Stimulated activated CD4-positive, alpha-beta T cell treated with anti-CD3 and anti-CD28 coated beads, Interleukin-15, amount 100 ng/mL, for 1 hour (primary cell): ENCODE measurements around the gene CMBL.
"Not testable (repeated sequence)": the region's sequence is repeated elsewhere in the genome, so short reads cannot be mapped to it uniquely, and the experiment has no call there.

Experiments
- DNase-seq, 2 donors: peaks; one replicate each; pipeline ENCODE4 v3.0.0-alpha.2; 2020; ENCODE audit warnings: low read depth in 1 of 2, low spot score in 1 of 2

CMBL gene

DNA sequence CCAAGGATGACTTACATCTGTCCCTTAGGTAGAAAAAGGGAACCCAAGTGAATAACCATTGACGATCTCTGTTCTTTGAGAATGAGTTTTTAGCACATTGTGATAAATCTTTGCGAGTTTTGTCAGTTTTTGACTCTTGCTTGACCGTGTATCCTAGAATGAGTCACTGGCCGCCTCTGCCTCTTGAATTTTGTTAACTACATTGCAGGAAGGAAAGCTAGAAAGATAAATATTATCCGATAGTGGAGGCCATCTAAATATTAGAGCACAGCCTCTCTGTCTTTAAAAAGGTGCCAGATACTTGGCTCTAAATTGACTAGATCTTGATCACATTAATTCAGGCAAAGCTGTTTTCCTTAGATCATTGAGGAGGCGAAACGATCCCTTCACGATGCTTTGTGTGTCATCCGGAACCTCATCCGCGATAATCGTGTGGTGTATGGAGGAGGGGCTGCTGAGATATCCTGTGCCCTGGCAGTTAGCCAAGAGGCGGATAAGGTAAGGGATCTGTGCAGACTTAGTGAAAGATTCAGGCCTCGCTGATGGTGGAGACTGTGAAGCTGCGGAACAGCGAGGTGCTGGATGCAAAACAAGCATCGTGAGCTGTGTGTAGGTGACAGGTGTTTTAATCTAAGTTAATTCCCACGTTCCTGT is 45.5 kb downstream of the CMBL start:
- no peak for DNase-seq

GRCh38 chr5:10261065-10261464 is 46.6 kb downstream of the CMBL start:
- DNase-seq: no peak

- no peak for DNase-seq
Measured at GRCh38 chr5:10259899-10260298, 47.8 kb downstream of the CMBL start.

DNA sequence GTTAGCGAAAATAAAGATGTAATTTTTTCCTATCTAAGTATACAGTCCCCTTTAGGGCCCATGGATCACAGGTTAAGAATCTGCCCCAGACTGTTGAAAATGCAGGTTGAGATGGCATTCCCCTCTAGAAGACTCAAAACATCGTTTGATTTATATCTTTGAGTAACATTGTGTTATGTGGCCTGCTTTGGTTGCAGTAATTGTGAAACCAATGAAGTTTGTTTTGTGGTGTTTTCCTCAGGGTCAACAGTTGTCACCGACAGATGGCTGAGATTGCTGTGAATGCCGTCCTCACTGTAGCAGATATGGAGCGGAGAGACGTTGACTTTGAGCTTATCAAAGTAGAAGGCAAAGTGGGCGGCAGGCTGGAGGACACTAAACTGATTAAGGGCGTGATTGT is 49.8 kb downstream of the CMBL start:
- DNase-seq: no peak

- DNase-seq: no peak
Measured at GRCh38 chr5:10254686-10255085, 53.0 kb downstream of the CMBL start.

DNA sequence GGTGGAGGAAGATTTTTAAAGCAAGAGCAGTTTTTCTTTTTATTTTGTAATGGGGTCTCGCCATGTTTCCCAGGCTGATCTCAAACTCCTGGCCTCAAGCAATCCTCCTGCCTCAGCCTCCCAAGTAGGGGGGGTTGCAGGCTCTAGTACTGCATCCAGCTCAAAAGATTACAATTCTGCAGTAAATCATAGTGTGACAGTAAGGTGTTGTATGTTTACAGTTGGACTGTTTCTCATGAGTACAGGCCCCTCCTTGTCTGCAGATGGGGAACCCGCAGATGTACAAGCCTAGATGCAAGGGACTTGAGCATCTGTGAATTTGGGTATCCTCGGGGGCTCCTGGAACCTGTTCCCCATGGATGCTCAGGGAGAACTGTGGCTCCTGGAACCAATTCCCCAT is 54.3 kb downstream of the CMBL start:
- DNase-seq: no peak

- no peak for DNase-seq
Measured at GRCh38 chr5:10251405-10251804, 56.3 kb downstream of the CMBL start.

- DNase-seq: no peak
Measured at GRCh38 chr5:10250806-10251276, 56.9 kb downstream of the CMBL start.

- DNase-seq: peak; percentile 70 to 80
Measured at GRCh38 chr5:10249948-10250805, 57.5 kb downstream of the CMBL start, which contains the start of gene CCT5. Gene CCT5, plus strand, starts transcription at chr5:10250280. Its CDS starts 61 bp downstream, at chr5:10250341.

DNA sequence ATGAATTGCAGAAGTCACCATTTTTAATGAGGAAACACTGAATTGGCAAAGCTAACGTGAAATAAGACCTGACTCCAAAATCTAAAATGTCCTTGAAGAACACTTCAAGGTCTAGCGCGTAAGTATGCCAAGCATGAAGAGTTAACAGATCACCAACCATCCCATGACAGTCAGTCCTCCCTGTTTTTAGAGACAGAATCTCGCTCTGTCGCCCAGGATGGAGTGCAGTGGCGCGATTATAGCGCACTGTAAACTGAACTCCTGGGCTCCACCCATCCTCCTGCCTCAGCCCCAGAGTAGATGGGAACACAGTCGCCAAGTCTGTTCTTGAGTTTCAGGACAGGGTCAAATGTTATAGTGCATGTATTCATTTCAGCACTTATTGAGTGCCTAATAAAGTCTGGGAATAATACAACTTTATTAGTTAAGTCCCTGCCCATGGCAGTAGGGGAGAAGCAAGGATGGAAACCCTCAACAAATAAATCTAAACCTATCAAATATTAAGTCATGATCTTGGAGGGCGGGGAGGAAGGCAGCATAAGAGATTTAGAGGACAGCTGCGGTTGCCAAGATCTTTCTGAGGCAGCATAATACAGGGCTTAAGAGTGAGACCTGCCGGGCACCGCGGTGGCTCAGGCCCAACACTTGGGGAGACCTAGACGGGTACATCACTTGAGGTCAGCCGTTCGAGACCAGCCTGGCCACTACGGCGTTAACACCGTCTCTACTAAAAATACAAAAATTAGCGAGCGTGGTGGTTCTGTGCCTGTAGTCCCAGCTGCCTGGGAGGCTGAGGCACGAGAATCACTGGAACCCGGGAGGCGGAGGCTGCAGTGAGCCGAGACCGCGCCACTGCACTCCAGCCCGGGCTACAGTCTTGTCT is 59.1 kb downstream of the CMBL start:
- DNase-seq: no peak

DNA sequence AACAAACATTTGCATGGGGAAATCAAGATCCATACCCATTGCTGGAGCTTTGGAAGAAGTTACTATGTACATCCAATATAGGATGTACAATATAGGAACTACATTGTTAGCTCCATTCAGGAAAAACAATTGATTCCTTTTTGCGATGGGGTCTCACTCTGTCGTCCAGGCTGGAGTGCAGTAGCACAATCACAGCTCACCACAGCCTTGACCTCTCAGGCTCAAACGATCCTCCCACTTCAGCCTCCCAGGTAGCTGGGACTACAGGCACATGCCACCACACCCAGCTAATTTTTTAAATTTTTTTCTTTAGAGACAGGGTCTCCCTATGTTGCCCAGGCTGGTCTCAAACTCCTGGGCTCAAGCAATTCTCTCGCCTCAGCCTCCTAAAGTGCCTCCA is 60.5 kb downstream of the CMBL start:
- DNase-seq: not testable (repeated sequence)

GRCh38 chr5:10246761-10247160 is 60.9 kb downstream of the CMBL start:
- no peak for DNase-seq

DNA sequence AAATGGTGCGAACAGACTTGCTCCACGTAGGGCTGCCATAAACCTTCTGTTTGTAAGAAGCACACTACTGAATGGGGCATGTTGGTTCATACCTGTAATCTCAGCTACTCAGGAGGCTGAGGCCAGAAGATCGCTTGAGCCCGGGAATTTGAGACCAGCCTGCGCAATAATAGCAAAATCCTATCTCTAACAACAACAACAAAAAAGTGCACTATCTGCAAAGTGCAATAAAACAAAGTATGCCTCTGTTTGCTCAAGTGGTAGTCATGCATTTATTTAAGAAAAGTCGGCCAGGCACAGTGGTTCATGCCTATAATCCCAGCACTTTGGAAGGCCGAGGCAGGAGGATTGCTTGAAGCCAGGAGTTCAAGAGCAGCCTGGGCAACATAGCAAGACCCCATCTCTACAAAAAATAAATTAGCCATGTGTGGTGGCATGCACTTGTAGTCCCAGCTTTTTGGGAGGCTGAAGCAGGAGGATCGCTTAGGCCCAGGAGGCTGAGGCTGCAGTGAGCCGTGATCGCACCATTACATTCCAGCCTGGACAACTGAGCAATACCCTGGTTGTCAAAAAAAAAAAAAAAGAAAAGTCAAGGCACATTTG is 63.3 kb downstream of the CMBL start:
- no peak for DNase-seq

DNA sequence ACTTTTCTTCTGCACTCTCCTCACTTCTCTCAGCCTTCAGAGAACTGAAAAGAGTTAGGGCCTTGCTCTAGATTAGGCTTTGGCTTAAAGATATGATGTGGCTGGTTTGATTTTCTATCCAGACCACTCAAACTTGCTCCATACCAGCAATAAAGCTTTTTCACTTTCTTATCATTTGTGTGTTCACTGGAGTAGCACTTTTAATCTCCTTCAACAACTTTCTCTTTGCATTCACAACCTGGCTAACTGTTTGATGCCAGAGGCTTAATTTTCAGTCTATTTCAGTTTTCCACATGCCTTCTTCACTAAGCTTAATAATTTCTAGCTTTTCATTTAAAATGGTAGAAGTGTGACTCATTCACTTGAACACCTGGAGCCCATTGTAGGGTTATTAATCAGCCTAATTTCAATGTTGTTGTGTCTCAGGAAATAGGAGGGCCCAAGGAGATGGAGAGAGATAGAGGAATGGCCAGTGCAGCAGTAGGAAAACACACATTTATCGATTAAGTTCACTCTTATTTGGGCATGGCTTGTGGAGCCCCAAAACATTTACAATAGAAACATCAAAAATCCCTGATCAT is 64.0 kb downstream of the CMBL start:
- DNase-seq: no peak

DNA sequence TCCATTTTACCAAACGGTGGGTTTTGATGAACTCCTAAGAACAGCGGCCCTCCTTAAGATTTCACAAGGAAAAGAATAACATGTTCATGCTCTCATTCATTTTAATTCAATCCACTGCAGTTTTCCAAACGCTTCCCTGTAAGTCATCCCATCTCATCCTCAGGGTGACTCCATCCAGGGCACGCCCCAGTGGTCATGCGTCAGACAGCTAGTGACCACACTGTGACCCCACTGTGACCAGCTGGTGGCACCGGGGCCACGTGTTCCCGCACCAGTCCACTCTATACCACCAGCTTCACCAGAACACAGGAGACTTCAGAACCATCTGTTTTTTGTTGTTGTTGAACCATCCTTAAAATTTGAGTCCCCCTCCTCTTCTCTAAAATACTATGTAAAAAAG is 72.4 kb downstream of the CMBL start:
- no peak for DNase-seq

GRCh38 chr5:10233505-10233904 is 74.2 kb downstream of the CMBL start:
- DNase-seq: no peak

GRCh38 chr5:10233011-10233410 is 74.7 kb downstream of the CMBL start:
- no peak for DNase-seq

DNA sequence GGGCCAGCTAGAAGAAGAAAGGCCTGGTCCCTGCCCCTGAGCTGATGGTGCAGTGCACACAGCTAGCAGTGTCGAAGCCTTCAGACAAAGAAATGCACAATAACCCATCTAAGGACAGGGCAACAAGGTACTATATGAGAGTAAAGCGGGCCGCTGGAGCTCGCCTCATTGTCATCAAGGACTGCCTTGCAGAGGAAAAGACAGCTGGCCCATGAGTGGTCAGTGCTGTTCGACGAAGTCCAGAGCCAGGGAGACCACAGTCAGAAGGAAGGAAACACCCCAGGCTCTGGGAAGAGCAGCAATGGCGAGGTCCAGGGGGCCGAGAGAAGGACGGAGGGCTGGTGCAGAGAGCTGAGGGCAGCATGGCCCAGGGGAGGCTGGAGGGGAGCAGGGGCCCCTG is 75.3 kb downstream of the CMBL start:
- DNase-seq: no peak

GRCh38 chr5:10229306-10230048 is 78.2 kb downstream of the CMBL start:
- DNase-seq: no peak

DNA sequence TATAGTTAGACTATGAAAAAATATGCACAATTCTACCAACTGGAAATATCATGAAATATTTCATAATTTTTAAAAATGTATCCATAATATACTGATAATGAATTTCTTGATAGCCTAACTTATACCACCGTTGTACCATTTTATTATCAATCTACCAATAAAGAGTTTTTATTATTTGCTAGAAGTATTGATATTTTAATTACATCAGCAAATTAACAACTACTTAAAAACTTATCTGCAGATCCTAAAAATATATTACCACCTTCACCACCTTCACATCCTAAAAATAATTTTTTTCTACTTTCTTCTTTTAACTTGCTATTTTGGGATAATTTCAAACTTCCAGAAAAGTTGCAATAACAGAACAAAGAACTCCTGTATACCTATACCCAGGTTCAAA is 79.4 kb downstream of the CMBL start:
- DNase-seq: no peak
